GM19240 (cell line): ENCODE measurements around the gene CUL1.

Source experiments
- DNase-seq: peaks from one replicate; pipeline ENCODE4 v3.0.0; 2011; ENCODE audit warnings: low spot score; ENCODE audit not compliant: insufficient read length

CUL1 gene

GRCh38 chr7:148849393-148850098, 150.8 kb downstream of the CUL1 start:
- no peak for DNase-seq

- DNase-seq, result no peak
Observed at GRCh38 chr7:148850564-148850963, 151.9 kb downstream of the CUL1 start.
